Endothelial cell of umbilical vein (primary cell): ENCODE measurements around the gene SYCP1. TPM values are rescaled to one million over a fixed set of nuclear protein-coding genes. Genes with fewer than 3 reads are reported as not detected.

Experiments used
- BruUV-seq: library from RNA; stranded (reverse); fragments of 400-500 nt; replicated peaks from 2 replicates; lab custom pipeline; 2021; lab: Mats Ljungman, UMichigan
- CTCF ChIA-PET: fragments of 300-600, 350-600 bp; sonication (Branson Sonifier 250); formaldehyde crosslinking; loops from one replicate; lab custom pipeline; 2021; ENCODE audit warnings: antibody characterized with exemption, inconsistent platforms; lab: Charles Lee
- POLR2A ChIA-PET: fragments of 300-600, 350-600 bp; sonication (Branson Sonifier 250); formaldehyde crosslinking; loops from one replicate; lab custom pipeline; 2021; ENCODE audit warnings: antibody characterized with exemption, inconsistent platforms; lab: Charles Lee
- DNase-seq: peaks from one replicate; pipeline ENCODE4 v3.0.0-alpha.2; 2011; ENCODE audit warnings: low read depth, low spot score
- FAIRE-seq: peaks from 2 replicates; lab custom pipeline; 2011; peaks lifted over from hg19 to GRCh38; lab: Jason Lieb, UNC
- H2AFZ ChIP-seq: 2 replicates; pipeline ENCODE4 v1.6.0; 2012; ENCODE audit warnings: low read depth, low read length, control low read depth, inconsistent platforms
- H3K27ac ChIP-seq: 2 replicates; pipeline ENCODE4 v1.5.1; 2011; ENCODE audit warnings: low read depth, mild to moderate bottlenecking, control low read depth, low read length, moderate library complexity; ENCODE audit not compliant: insufficient read depth
- H3K27me3 ChIP-seq, 2 experiments: 2 replicates each; pipeline versions ENCODE4 v1.6.0 to v1.6.1; 2011; ENCODE audit warnings: low read length in 2 of 2, mixed read lengths in 1 of 2; ENCODE audit not compliant: control insufficient read depth in 2 of 2, insufficient read depth in 2 of 2
- H3K36me3 ChIP-seq, 2 experiments: 2 replicates in 1 of 2; 3 replicates in 1 of 2; pipeline ENCODE4 v1.5.1; 2011; ENCODE audit warnings: low read length in 2 of 2, mild to moderate bottlenecking in 1 of 2, moderate library complexity in 1 of 2; ENCODE audit not compliant: control insufficient read depth in 2 of 2, insufficient read depth in 2 of 2; ENCODE audit errors: extremely low read depth in 1 of 2
- H3K4me1 ChIP-seq: 3 replicates; pipeline ENCODE4 v1.5.1; 2011; ENCODE audit warnings: mild to moderate bottlenecking, low read length; ENCODE audit not compliant: control insufficient read depth, insufficient read depth; ENCODE audit errors: extremely low read depth
- H3K4me2 ChIP-seq: 2 replicates; pipeline ENCODE4 v1.6.1; 2011; ENCODE audit warnings: low read length, control low read depth, mixed read lengths; ENCODE audit not compliant: insufficient read depth
- H3K4me3 ChIP-seq, 3 experiments: fragments of 200-600 bp in 1 of 3; sonication (generic), shearing (Covaris generic) in 1 of 3; replicated peaks in 1 of 3; 2 replicates each; pipeline ENCODE4 v1.5.1; 2011 to 2016; ENCODE audit warnings: control low read depth in 3 of 3, low read length in 3 of 3, mild to moderate bottlenecking in 2 of 3, inconsistent platforms in 1 of 3, low read depth in 1 of 3, moderate library complexity in 1 of 3; ENCODE audit not compliant: insufficient read depth in 1 of 3
- H3K79me2 ChIP-seq: 2 replicates; pipeline ENCODE4 v1.6.0; 2012; ENCODE audit warnings: low read length, inconsistent platforms; ENCODE audit not compliant: control insufficient read depth, insufficient read depth
- H3K9ac ChIP-seq: replicated peaks from 2 replicates; pipeline ENCODE3; 2011; ENCODE audit warnings: low read length, control low read depth; ENCODE audit not compliant: insufficient read depth; ENCODE audit errors: extremely low read depth
- H3K9me1 ChIP-seq: replicated peaks from 3 replicates; pipeline ENCODE4 v1.6.0; 2011; ENCODE audit warnings: mild to moderate bottlenecking, low read length; ENCODE audit not compliant: control insufficient read depth, insufficient read depth; ENCODE audit errors: extremely low read depth
- H3K9me3 ChIP-seq: replicated peaks from 2 replicates; pipeline ENCODE4 v1.5.1; 2012; ENCODE audit warnings: low read length, inconsistent platforms; ENCODE audit not compliant: control insufficient read depth, insufficient read depth
- H4K20me1 ChIP-seq: replicated peaks from 2 replicates; pipeline ENCODE3; 2011; ENCODE audit warnings: mild to moderate bottlenecking, low read length; ENCODE audit not compliant: control insufficient read depth, insufficient read depth; ENCODE audit errors: extremely low read depth
- CTCF ChIP-seq, 2 donors: IDR thresholded peaks; 1 replicate in 1 of 2; 2 replicates in 1 of 2; pipeline ENCODE4 v1.5.1; 2011; ENCODE audit warnings: low read length in 2 of 2, mild to moderate bottlenecking in 2 of 2, moderate library complexity in 2 of 2, control low read depth in 1 of 2, inconsistent platforms in 1 of 2, low read depth in 1 of 2; ENCODE audit not compliant: insufficient read depth in 1 of 2; ENCODE audit errors: extremely low read depth in 1 of 2
- EZH2 ChIP-seq: IDR thresholded peaks from 2 replicates; pipeline ENCODE4 v1.6.1; 2012; ENCODE audit warnings: borderline replicate concordance, low read depth, mild to moderate bottlenecking, moderate library complexity, low read length, inconsistent platforms; ENCODE audit not compliant: severe bottlenecking
- FOS ChIP-seq: IDR thresholded peaks from 2 replicates; pipeline ENCODE4 v1.6.1; 2011; ENCODE audit warnings: mild to moderate bottlenecking, low read length, moderate library complexity, borderline replicate concordance; ENCODE audit not compliant: insufficient read depth
- GATA2 ChIP-seq: IDR thresholded peaks from 2 replicates; pipeline ENCODE4 v1.7.0; 2011; ENCODE audit warnings: low read depth, mild to moderate bottlenecking, moderate library complexity, mixed read lengths, low read length; ENCODE audit not compliant: insufficient read length, insufficient read depth
- JUN ChIP-seq: IDR thresholded peaks from 2 replicates; pipeline ENCODE4 v1.6.1; 2011; ENCODE audit warnings: borderline replicate concordance, low read depth; ENCODE audit not compliant: insufficient read length, insufficient read depth
- MAX ChIP-seq: IDR thresholded peaks from 2 replicates; pipeline ENCODE4 v1.6.1; 2011; ENCODE audit not compliant: insufficient read depth, insufficient read length
- MYC ChIP-seq: IDR thresholded peaks from one replicate; pipeline ENCODE4 v1.6.1; 2011; ENCODE audit warnings: mild to moderate bottlenecking, low read depth, low read length
- POLR2A ChIP-seq: IDR thresholded peaks from 2 replicates; pipeline ENCODE4 v1.6.1; 2012; ENCODE audit warnings: low read depth, mild to moderate bottlenecking, control low read depth, low read length
- POLR2AphosphoS5 ChIP-seq: IDR thresholded peaks from 2 replicates; pipeline ENCODE4 v1.6.1; 2012; ENCODE audit warnings: low read depth, mild to moderate bottlenecking, control low read depth, low read length, moderate library complexity; ENCODE audit not compliant: insufficient read depth
- dilution Hi-C: fragments of 300-500 bp; cut with MboI; formaldehyde crosslinking; loops from one replicate; pipeline ENCODE4 v1.15.0; 2019; ENCODE audit warnings: low sequenced_read_pairs; ENCODE audit not compliant: extremely low pct_ligation_motif_present
- intact Hi-C: fragments of 100-400 bp; cut with micrococcal nuclease; formaldehyde crosslinking; loops from one replicate; pipeline ENCODE4 v1.10.0; 2022
- polyA plus RNA-seq, 4 experiments: library from polyadenylated mRNA; depleted of rRNA in 3 of 4; stranded (reverse) in 3 of 4; unstranded in 1 of 4; fragments of >200 nt; gene quantifications; 2 replicates each; pipeline versions ENCODE4 v1.2.1 to v1.2.3, GENCODE V29; 2011 to 2012; ENCODE audit warnings: missing spikeins in 1 of 4
- total RNA-seq: library from RNA; stranded (reverse); gene quantifications from 2 replicates; pipeline ENCODE4 v1.2.3, GENCODE V29; 2021

SYCP1 gene
- total and polyA plus RNA-seq, 2 donors (not counting 3 experiments of a cell fraction or from before 2014, with no cell fraction given) = not detected

GRCh38 chr1:114844270-114844669, 10.4 kb upstream of the SYCP1 start:
- H2AFZ ChIP-seq = no peak overlapping the region
- H3K27me3 ChIP-seq = peaks cover 0 to 2% of the 10 kb centered on the region in 2 experiments
- no peaks in the 10 kb centered on the region for H3K4me1 ChIP-seq
- H3K36me3 ChIP-seq = no peaks in the 10 kb centered on the region
- no peaks in the 10 kb centered on the region for H3K79me2 ChIP-seq
- POLR2A ChIA-PET = no interaction called here
- H3K9me1 ChIP-seq = no peaks in the 10 kb centered on the region
- no TSS peak for BruUV-seq
- FAIRE-seq = no peak
- intact Hi-C loops = no loop called here
- H3K9ac ChIP-seq = no peak overlapping the region
- H4K20me1 ChIP-seq = no peaks in the 10 kb centered on the region
- no peak for DNase-seq
- H3K4me3 ChIP-seq = no peak overlapping the region
- no peak overlapping the region for H3K4me2 ChIP-seq
- TF ChIP-seq POLR2A (no peak), GATA2 (no peak), FOS (no peak), MAX (no peak), POLR2AphosphoS5 (no peak), CTCF (IDR thresholded peaks at IDR 0.05; ENCODE audit: extremely low read depth in 1 of 2, insufficient read depth in 1 of 2, low read depth in 1 of 2, low read length in 2 of 2) (no peak), MYC (no peak), EZH2 (no peak), JUN (no peak)
- H3K27ac ChIP-seq = no peak overlapping the region
- no peaks in the 10 kb centered on the region for H3K9me3 ChIP-seq
- dilution Hi-C loops = no loop called here
- CTCF ChIA-PET = no interaction called here
